ENCODE measurements around the gene PAGR1. TPM values are rescaled to one million over a fixed set of nuclear protein-coding genes. Genes with fewer than 3 reads are reported as not detected.
A peak's percentile ranks its signal among the peaks of the same experiment; 100 is the strongest.

The PAGR1 gene
- total and polyA plus RNA-seq, 2 of the 13 experiments (the other 11 are each of a cell fraction or from before 2014, with no cell fraction given): 9.8 to 66.4 TPM

DNA sequence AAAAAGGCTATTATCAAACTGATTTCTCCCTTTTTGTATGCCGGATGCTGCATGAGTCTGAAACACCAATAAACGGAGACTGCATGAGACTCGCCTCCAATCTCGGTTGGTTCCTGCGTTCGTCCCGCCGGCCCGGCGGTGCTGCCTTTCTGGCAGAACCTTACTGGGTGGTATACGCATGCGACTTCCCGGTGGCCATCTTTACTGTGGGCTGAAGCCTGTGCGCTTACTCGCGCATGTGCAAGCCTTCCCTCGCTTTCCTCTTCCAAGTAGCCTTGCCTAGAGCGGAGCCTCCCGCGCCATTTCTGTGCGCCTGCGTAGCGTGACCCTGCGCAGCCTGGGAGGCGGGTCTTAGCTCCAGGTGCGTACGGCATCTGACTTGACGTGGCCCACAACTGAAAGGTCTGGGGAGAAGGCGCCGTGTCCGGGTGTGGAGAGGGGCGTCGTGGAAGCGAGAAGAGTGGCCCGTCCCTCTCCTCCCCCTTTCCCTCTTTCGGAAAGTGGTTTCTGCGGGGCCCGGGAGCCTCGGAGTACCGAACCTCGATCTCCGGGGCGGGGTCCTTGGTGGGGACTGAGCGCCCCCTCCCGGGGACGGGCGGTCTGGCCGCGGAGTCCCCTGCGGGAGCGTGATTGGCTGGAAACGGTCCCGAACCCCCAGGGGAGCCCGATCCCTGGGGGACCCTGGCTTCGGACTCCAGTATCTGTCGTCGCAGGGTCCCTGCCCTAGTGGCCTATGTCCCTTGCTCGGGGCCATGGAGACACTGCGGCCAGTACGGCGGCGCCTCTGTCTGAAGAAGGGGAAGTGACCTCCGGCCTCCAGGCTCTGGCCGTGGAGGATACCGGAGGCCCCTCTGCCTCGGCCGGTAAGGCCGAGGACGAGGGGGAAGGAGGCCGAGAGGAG lies at the start of gene PAGR1 (continued):
- TF ChIP-seq, protein P1, sequence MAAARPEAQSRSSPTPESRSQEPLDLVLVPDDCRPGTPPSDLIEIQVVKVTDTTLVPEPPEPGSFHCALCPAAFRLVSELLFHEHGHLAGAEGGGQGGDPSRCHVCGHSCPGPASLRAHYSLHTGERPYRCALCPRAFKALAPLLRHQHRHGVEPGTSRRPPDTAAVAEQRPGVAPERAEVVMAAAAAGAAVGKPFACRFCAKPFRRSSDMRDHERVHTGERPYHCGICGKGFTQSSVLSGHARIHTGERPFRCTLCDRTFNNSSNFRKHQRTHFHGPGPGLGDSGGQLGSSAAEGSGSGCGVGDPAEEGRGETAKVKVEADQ (CRISPR knock-in tag; IDR thresholded peaks at IDR 0.05; ENCODE audit: borderline replicate concordance): peak; percentile 80; the same call in 1 of the 2 replicates
- TF ChIP-seq SKI (IDR thresholded peaks at IDR 0.05; ENCODE audit: partially characterized antibody) (peak; percentile 34), IKZF4 (CRISPR knock-in tag; IDR thresholded peaks at IDR 0.05; ENCODE audit: borderline replicate concordance, low read depth, not compliant biosample characterization) (peak; percentile 39), ZNF883 (CRISPR knock-in tag; IDR thresholded peaks at IDR 0.05; ENCODE audit: not compliant biosample characterization) (peak; percentile 90), ZNF749 (CRISPR knock-in tag; IDR thresholded peaks at IDR 0.05; ENCODE audit: borderline replicate concordance) (peak; percentile 80; the same call in 1 of the 2 replicates), MYNN (CRISPR knock-in tag; IDR thresholded peaks at IDR 0.05; ENCODE audit: low read depth) (no peak), TAF15 (IDR thresholded peaks at IDR 0.05; ENCODE audit: low read depth, low read length, poor library complexity, severe bottlenecking) (peak; percentile 59), ZNF766 (CRISPR knock-in tag; IDR thresholded peaks at IDR 0.05; ENCODE audit: borderline replicate concordance) (peak; percentile 43; the same call in 1 of the 2 replicates), KDM5A (IDR thresholded peaks at IDR 0.05; ENCODE audit: borderline replicate concordance, low read length) (peak; percentile 69; the same call in 1 of the 2 replicates), ZKSCAN5 (CRISPR knock-in tag; IDR thresholded peaks at IDR 0.05) (no peak), RXRB (CRISPR knock-in tag; IDR thresholded peaks at IDR 0.05; ENCODE audit: borderline replicate concordance) (peak; percentile 34), CREM (IDR thresholded peaks at IDR 0.05) (peak; percentile 91), CREM (CRISPR knock-in tag; IDR thresholded peaks at IDR 0.05) (no peak), BRCA1 (CRISPR knock-in tag; IDR thresholded peaks at IDR 0.05) (peak; percentile 94; the same call in 1 of the 2 replicates), JARID2 (CRISPR knock-in tag; IDR thresholded peaks at IDR 0.05; ENCODE audit: insufficient replicate concordance) (peak; percentile 25), ZNF274 (CRISPR knock-in tag; IDR thresholded peaks at IDR 0.05) (peak; percentile 97), ZMYM3 (CRISPR knock-in tag; IDR thresholded peaks at IDR 0.05) (peak; percentile 77; the same call in 1 of the 2 replicates), ZC3H13 (CRISPR knock-in tag; IDR thresholded peaks at IDR 0.05) (peak; percentile 89)
- TF ChIP-seq, protein P2, sequence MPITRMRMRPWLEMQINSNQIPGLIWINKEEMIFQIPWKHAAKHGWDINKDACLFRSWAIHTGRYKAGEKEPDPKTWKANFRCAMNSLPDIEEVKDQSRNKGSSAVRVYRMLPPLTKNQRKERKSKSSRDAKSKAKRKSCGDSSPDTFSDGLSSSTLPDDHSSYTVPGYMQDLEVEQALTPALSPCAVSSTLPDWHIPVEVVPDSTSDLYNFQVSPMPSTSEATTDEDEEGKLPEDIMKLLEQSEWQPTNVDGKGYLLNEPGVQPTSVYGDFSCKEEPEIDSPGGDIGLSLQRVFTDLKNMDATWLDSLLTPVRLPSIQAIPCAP (CRISPR knock-in tag; IDR thresholded peaks at IDR 0.05; ENCODE audit: low read depth): peak; percentile 64; the same call in 1 of the 2 replicates
- TF ChIP-seq, protein P3, sequence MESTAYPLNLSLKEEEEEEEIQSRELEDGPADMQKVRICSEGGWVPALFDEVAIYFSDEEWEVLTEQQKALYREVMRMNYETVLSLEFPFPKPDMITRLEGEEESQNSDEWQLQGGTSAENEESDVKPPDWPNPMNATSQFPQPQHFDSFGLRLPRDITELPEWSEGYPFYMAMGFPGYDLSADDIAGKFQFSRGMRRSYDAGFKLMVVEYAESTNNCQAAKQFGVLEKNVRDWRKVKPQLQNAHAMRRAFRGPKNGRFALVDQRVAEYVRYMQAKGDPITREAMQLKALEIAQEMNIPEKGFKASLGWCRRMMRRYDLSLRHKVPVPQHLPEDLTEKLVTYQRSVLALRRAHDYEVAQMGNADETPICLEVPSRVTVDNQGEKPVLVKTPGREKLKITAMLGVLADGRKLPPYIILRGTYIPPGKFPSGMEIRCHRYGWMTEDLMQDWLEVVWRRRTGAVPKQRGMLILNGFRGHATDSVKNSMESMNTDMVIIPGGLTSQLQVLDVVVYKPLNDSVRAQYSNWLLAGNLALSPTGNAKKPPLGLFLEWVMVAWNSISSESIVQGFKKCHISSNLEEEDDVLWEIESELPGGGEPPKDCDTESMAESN (CRISPR knock-in tag; conservative IDR thresholded peaks at IDR 0.05): peak; percentile 94
- TF ChIP-seq, protein P4, sequence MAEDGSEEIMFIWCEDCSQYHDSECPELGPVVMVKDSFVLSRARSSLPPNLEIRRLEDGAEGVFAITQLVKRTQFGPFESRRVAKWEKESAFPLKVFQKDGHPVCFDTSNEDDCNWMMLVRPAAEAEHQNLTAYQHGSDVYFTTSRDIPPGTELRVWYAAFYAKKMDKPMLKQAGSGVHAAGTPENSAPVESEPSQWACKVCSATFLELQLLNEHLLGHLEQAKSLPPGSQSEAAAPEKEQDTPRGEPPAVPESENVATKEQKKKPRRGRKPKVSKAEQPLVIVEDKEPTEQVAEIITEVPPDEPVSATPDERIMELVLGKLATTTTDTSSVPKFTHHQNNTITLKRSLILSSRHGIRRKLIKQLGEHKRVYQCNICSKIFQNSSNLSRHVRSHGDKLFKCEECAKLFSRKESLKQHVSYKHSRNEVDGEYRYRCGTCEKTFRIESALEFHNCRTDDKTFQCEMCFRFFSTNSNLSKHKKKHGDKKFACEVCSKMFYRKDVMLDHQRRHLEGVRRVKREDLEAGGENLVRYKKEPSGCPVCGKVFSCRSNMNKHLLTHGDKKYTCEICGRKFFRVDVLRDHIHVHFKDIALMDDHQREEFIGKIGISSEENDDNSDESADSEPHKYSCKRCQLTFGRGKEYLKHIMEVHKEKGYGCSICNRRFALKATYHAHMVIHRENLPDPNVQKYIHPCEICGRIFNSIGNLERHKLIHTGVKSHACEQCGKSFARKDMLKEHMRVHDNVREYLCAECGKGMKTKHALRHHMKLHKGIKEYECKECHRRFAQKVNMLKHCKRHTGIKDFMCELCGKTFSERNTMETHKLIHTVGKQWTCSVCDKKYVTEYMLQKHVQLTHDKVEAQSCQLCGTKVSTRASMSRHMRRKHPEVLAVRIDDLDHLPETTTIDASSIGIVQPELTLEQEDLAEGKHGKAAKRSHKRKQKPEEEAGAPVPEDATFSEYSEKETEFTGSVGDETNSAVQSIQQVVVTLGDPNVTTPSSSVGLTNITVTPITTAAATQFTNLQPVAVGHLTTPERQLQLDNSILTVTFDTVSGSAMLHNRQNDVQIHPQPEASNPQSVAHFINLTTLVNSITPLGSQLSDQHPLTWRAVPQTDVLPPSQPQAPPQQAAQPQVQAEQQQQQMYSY (CRISPR knock-in tag; IDR thresholded peaks at IDR 0.05): no peak

All from HepG2 (cell line).